WTC11 (cell line): ENCODE data around the gene PPP1R14D. TPM values are rescaled to one million over a fixed set of nuclear protein-coding genes. Genes with fewer than 3 reads are reported as not detected.

Experiments
- ATAC-seq: fragments of 200-7000 bp; cut with Tn5 transposase; 2 replicates; pipeline ENCODE4 v1.10.0; 2021; ENCODE audit warnings: mild to moderate bottlenecking, moderate library complexity
- CTCF ChIA-PET: fragments of 300-600 bp; sonication (Branson Sonifier 250); formaldehyde crosslinking; loops from one replicate; lab custom pipeline; 2021; ENCODE audit warnings: antibody characterized with exemption; lab: Charles Lee
- POLR2A ChIA-PET: fragments of 350-600 bp; sonication (Branson Sonifier 250); formaldehyde crosslinking; loops from one replicate; lab custom pipeline; 2021; ENCODE audit warnings: antibody characterized with exemption; lab: Charles Lee
- DNase-seq: peaks from one replicate; pipeline ENCODE4 v3.0.0; 2021; ENCODE audit warnings: low spot score
- H3K27ac Mint-ChIP-seq: 2 replicates; pipeline ENCODE4 v1.8.0; 2021; ENCODE audit warnings: mixed read lengths
- H3K27me3 Mint-ChIP-seq: 2 replicates; pipeline ENCODE4 v1.8.0; 2021; ENCODE audit warnings: low read depth, mild to moderate bottlenecking, moderate library complexity, mixed read lengths
- H3K36me3 Mint-ChIP-seq: 2 replicates; pipeline ENCODE4 v1.8.0; 2021; ENCODE audit warnings: mixed read lengths
- H3K4me1 Mint-ChIP-seq: 2 replicates; pipeline ENCODE4 v1.8.0; 2022; ENCODE audit warnings: mixed read lengths
- H3K4me3 Mint-ChIP-seq: 2 replicates; pipeline ENCODE4 v1.8.0; 2021; ENCODE audit warnings: mild to moderate bottlenecking, moderate library complexity, mixed read lengths
- H3K9me3 Mint-ChIP-seq: 2 replicates; pipeline ENCODE4 v1.8.0; 2021; ENCODE audit warnings: mixed read lengths
- ATF1 ChIP-seq: sonication (generic); formaldehyde crosslinking; IDR thresholded peaks from 2 replicates; pipeline ENCODE4 v1.8.1; 2023; ENCODE audit warnings: mild to moderate bottlenecking, moderate library complexity, missing genetic modification reagents
- CREM ChIP-seq: sonication (generic); formaldehyde crosslinking; IDR thresholded peaks from 2 replicates; pipeline ENCODE4 v1.8.1; 2022; ENCODE audit warnings: mild to moderate bottlenecking, missing genetic modification reagents, moderate library complexity
- ELF4 ChIP-seq: sonication (generic); formaldehyde crosslinking; IDR thresholded peaks from 2 replicates; pipeline ENCODE4 v1.8.1; 2022; ENCODE audit warnings: low read depth, mild to moderate bottlenecking, moderate library complexity, missing genetic modification reagents
- EMX1 ChIP-seq: fragments of 250-450 bp; sonication (Bioruptor Pico); IDR thresholded peaks from 2 replicates; pipeline ENCODE4 v1.8.0; 2021; ENCODE audit warnings: mild to moderate bottlenecking
- FOXP1 ChIP-seq: sonication (generic); formaldehyde crosslinking; IDR thresholded peaks from 2 replicates; pipeline ENCODE4 v1.8.0; 2022; ENCODE audit warnings: missing genetic modification reagents, mild to moderate bottlenecking, moderate library complexity, borderline replicate concordance
- GABPB1 ChIP-seq: sonication (generic); formaldehyde crosslinking; IDR thresholded peaks from 2 replicates; pipeline ENCODE4 v1.8.1; 2023; ENCODE audit warnings: mild to moderate bottlenecking, missing genetic modification reagents
- GTF2I ChIP-seq: fragments of 250-450 bp; sonication (Bioruptor Pico); conservative IDR thresholded peaks from 2 replicates; pipeline ENCODE4 v1.4.0; 2021; ENCODE audit warnings: mild to moderate bottlenecking
- HMGA2 ChIP-seq: fragments of 250-450 bp; sonication (Bioruptor Pico); IDR thresholded peaks from 2 replicates; pipeline ENCODE4 v1.4.0; 2021; ENCODE audit warnings: mild to moderate bottlenecking, moderate library complexity
- IRF2 ChIP-seq: sonication (generic); formaldehyde crosslinking; IDR thresholded peaks from 2 replicates; pipeline ENCODE4 v1.8.0; 2022; ENCODE audit warnings: low read depth, missing genetic modification reagents, borderline replicate concordance
- JAZF1 ChIP-seq: fragments of 250-450 bp; sonication (Bioruptor Pico); IDR thresholded peaks from 2 replicates; pipeline ENCODE4 v1.9.0; 2021; ENCODE audit warnings: moderate library complexity, mild to moderate bottlenecking, inconsistent platforms
- JUN ChIP-seq: sonication (generic); formaldehyde crosslinking; IDR thresholded peaks from 2 replicates; pipeline ENCODE4 v1.8.0; 2023; ENCODE audit warnings: mild to moderate bottlenecking, missing genetic modification reagents
- OVOL2 ChIP-seq: fragments of 250-450 bp; sonication (Bioruptor Pico); IDR thresholded peaks from 2 replicates; pipeline ENCODE4 v1.9.0; 2021; ENCODE audit warnings: mild to moderate bottlenecking, borderline replicate concordance
- RORB ChIP-seq: fragments of 250-450 bp; sonication (Bioruptor Pico); IDR thresholded peaks from 2 replicates; pipeline ENCODE4 v1.9.0; 2021; ENCODE audit warnings: mild to moderate bottlenecking
- TEAD4 ChIP-seq: sonication (generic); formaldehyde crosslinking; IDR thresholded peaks from 2 replicates; pipeline ENCODE4 v1.8.0; 2022; ENCODE audit warnings: mild to moderate bottlenecking, missing genetic modification reagents
- ZBTB21 ChIP-seq: sonication (generic); formaldehyde crosslinking; IDR thresholded peaks from 2 replicates; pipeline ENCODE4 v1.8.1; 2023; ENCODE audit warnings: mild to moderate bottlenecking, missing genetic modification reagents, borderline replicate concordance
- total RNA-seq: library from RNA; stranded (reverse); gene quantifications from 3 replicates; pipeline ENCODE4 v1.2.3, GENCODE V29; 2021
- TF ChIP-seq, protein P1 (sequence below): fragments of 250-450 bp; sonication (Bioruptor Pico); IDR thresholded peaks from 2 replicates; pipeline ENCODE4 v1.9.0; 2021; ENCODE audit warnings: mild to moderate bottlenecking
- TF ChIP-seq, protein P2 (sequence below): sonication (generic); formaldehyde crosslinking; IDR thresholded peaks from 2 replicates; pipeline ENCODE4 v1.8.1; 2023; ENCODE audit warnings: mild to moderate bottlenecking, missing genetic modification reagents, moderate library complexity
- TF ChIP-seq, protein P3 (sequence below): fragments of 250-450 bp; sonication (Bioruptor Pico); IDR thresholded peaks from 2 replicates; pipeline ENCODE4 v1.9.0; 2021; ENCODE audit warnings: moderate library complexity, mild to moderate bottlenecking, inconsistent platforms, borderline replicate concordance
- TF ChIP-seq, protein P4 (sequence below): sonication (generic); formaldehyde crosslinking; IDR thresholded peaks from 2 replicates; pipeline ENCODE4 v1.8.0; 2022; ENCODE audit warnings: mild to moderate bottlenecking, missing genetic modification reagents
- TF ChIP-seq, protein P5 (sequence below): fragments of 250-450 bp; sonication (Bioruptor Pico); conservative IDR thresholded peaks from 2 replicates; pipeline ENCODE4 v1.9.0; 2021; ENCODE audit warnings: mild to moderate bottlenecking
- TF ChIP-seq, protein P6 (sequence below): fragments of 250-450 bp; sonication (Bioruptor Pico); IDR thresholded peaks from 2 replicates; pipeline ENCODE4 v1.9.0; 2021; ENCODE audit warnings: mild to moderate bottlenecking, borderline replicate concordance

PPP1R14D gene
- total RNA-seq, 1 experiment from 2014 or later: not detected

DNA sequence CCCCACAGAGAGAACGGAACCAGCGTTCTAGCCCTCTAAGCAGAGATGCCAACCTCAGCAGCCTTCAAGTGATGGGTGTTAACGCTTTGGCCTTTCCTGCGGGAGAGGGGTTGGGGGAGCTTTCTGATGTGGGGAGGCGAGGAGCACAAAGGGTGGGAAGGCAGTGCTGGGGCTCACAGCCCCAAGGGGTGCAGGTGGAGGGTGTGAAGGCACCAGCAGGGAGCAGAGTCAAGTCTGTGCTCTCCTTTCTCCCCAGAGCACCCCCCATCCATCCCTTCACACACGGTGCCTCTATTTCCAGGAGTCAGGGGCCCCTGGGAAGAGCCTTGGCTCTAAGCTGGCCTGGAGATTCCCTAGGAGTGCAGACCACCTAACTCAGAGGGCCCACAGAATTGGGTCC, 54.6 kb downstream of the PPP1R14D start:
- TF ChIP-seq GTF2I (CRISPR knock-in tag) (no peak), JUN (CRISPR knock-in tag) (no peak), TEAD4 (CRISPR knock-in tag) (no peak), IRF2 (CRISPR knock-in tag) (no peak), HMGA2 (no peak), OVOL2 (CRISPR knock-in tag) (no peak), RORB (CRISPR knock-in tag) (no peak), EMX1 (CRISPR knock-in tag) (no peak), FOXP1 (CRISPR knock-in tag) (no peak)
- TF ChIP-seq, protein P1, sequence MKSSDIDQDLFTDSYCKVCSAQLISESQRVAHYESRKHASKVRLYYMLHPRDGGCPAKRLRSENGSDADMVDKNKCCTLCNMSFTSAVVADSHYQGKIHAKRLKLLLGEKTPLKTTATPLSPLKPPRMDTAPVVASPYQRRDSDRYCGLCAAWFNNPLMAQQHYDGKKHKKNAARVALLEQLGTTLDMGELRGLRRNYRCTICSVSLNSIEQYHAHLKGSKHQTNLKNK (CRISPR knock-in tag): no peak
- TF ChIP-seq, protein P2, sequence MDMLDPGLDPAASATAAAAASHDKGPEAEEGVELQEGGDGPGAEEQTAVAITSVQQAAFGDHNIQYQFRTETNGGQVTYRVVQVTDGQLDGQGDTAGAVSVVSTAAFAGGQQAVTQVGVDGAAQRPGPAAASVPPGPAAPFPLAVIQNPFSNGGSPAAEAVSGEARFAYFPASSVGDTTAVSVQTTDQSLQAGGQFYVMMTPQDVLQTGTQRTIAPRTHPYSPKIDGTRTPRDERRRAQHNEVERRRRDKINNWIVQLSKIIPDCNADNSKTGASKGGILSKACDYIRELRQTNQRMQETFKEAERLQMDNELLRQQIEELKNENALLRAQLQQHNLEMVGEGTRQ (CRISPR knock-in tag): no peak
- no peaks in the 10 kb centered on the region for H3K27me3 Mint-ChIP-seq
- H3K36me3 Mint-ChIP-seq: peaks cover 22% of the 10 kb centered on the region
- H3K9me3 Mint-ChIP-seq: no peaks in the 10 kb centered on the region
- no peak overlapping the region for H3K27ac Mint-ChIP-seq
- H3K4me1 Mint-ChIP-seq: no peaks in the 10 kb centered on the region
- no peak for ATAC-seq
- POLR2A ChIA-PET: no interaction called here
- no peak for DNase-seq
- CTCF ChIA-PET: no interaction called here
- H3K4me3 Mint-ChIP-seq: no peak overlapping the region

DNA sequence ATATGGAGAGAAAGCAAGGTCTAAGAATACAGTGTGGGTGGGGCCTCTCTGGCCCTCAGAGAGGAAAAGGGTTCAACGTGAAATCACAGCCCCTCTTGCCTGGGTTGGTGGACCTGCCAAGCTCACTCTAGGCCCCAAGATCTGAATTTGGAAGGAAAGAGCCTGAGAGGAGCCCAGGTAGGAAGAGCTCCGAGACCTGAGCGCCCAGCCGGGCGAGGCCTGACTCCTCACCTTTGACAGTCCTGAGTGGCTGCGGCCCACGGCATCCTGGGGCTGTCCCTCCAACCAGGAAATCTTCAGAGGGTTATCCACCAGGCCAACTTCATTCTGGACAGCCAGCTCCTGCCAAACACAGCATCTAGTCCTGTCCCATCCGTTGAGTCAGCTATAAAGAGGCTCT, 55.0 kb downstream of the PPP1R14D start:
- TF ChIP-seq ZBTB21 (CRISPR knock-in tag) (no peak), ATF1 (CRISPR knock-in tag) (no peak), JUN (CRISPR knock-in tag) (no peak), JAZF1 (CRISPR knock-in tag) (no peak), IRF2 (CRISPR knock-in tag) (no peak), CREM (CRISPR knock-in tag) (no peak), GABPB1 (CRISPR knock-in tag) (no peak), ELF4 (CRISPR knock-in tag) (no peak), FOXP1 (CRISPR knock-in tag) (no peak)
- TF ChIP-seq, protein P3, sequence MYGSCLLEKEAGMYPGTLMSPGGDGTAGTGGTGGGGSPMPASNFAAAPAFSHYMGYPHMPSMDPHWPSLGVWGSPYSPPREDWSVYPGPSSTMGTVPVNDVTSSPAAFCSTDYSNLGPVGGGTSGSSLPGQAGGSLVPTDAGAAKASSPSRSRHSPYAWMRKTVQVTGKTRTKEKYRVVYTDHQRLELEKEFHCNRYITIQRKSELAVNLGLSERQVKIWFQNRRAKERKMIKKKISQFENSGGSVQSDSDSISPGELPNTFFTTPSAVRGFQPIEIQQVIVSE: no peak
- TF ChIP-seq, protein P4, sequence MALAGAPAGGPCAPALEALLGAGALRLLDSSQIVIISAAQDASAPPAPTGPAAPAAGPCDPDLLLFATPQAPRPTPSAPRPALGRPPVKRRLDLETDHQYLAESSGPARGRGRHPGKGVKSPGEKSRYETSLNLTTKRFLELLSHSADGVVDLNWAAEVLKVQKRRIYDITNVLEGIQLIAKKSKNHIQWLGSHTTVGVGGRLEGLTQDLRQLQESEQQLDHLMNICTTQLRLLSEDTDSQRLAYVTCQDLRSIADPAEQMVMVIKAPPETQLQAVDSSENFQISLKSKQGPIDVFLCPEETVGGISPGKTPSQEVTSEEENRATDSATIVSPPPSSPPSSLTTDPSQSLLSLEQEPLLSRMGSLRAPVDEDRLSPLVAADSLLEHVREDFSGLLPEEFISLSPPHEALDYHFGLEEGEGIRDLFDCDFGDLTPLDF (CRISPR knock-in tag): no peak
- TF ChIP-seq, protein P5, sequence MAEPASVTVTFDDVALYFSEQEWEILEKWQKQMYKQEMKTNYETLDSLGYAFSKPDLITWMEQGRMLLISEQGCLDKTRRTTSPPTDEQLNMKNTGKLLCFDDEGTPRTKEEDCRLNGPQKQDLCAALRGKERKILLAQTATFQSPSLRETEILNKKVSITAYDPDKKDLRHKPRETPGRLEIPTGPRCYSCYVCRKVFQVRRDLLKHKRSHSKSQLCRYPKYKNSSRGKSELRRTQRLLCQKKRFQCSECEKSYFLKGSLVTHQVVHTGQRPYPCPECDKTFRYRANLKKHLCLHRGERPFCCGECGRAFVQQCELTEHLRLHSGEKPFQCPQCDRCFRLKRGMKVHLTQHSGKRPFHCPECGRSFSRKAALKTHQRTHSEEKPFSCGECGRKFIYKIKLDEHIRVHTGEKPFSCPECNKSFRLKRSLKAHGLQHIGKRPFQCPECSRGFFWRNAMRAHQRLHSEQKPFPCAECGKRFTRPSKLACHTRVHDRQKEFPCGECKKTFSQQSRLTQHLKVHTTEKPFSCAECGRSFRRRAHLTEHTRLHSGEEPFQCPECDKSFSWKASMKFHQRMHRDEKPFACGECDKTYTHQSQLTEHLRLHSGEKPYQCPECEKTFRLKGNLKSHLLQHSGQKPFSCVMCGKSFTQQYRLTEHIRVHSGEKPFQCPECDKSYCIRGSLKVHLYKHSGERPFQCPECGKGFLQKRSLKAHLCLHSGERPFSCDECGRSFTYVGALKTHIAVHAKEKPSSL (CRISPR knock-in tag): no peak
- TF ChIP-seq, protein P6, sequence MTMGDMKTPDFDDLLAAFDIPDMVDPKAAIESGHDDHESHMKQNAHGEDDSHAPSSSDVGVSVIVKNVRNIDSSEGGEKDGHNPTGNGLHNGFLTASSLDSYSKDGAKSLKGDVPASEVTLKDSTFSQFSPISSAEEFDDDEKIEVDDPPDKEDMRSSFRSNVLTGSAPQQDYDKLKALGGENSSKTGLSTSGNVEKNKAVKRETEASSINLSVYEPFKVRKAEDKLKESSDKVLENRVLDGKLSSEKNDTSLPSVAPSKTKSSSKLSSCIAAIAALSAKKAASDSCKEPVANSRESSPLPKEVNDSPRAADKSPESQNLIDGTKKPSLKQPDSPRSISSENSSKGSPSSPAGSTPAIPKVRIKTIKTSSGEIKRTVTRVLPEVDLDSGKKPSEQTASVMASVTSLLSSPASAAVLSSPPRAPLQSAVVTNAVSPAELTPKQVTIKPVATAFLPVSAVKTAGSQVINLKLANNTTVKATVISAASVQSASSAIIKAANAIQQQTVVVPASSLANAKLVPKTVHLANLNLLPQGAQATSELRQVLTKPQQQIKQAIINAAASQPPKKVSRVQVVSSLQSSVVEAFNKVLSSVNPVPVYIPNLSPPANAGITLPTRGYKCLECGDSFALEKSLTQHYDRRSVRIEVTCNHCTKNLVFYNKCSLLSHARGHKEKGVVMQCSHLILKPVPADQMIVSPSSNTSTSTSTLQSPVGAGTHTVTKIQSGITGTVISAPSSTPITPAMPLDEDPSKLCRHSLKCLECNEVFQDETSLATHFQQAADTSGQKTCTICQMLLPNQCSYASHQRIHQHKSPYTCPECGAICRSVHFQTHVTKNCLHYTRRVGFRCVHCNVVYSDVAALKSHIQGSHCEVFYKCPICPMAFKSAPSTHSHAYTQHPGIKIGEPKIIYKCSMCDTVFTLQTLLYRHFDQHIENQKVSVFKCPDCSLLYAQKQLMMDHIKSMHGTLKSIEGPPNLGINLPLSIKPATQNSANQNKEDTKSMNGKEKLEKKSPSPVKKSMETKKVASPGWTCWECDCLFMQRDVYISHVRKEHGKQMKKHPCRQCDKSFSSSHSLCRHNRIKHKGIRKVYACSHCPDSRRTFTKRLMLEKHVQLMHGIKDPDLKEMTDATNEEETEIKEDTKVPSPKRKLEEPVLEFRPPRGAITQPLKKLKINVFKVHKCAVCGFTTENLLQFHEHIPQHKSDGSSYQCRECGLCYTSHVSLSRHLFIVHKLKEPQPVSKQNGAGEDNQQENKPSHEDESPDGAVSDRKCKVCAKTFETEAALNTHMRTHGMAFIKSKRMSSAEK (CRISPR knock-in tag): no peak
- CTCF ChIA-PET: no interaction called here

More for the DNA sequence above, 55.0 kb downstream of the PPP1R14D start:
- POLR2A ChIA-PET: no interaction called here
- Mint-ChIP-seq H3K4me1 (no peaks in the 10 kb centered on the region), H3K4me3 (no peak overlapping the region), H3K27ac (no peak overlapping the region), H3K36me3 (peaks cover 21% of the 10 kb centered on the region), H3K9me3 (no peaks in the 10 kb centered on the region), H3K27me3 (no peaks in the 10 kb centered on the region)
- DNase-seq (no peak), ATAC-seq (no peak)
